ENCODE results near the gene RIC8B. TPM values are rescaled to one million over a fixed set of nuclear protein-coding genes. Genes with fewer than 3 reads are reported as not detected.

The RIC8B gene
- total RNA-seq, 1 donor from 2014 or later: 14.0 TPM

DNA sequence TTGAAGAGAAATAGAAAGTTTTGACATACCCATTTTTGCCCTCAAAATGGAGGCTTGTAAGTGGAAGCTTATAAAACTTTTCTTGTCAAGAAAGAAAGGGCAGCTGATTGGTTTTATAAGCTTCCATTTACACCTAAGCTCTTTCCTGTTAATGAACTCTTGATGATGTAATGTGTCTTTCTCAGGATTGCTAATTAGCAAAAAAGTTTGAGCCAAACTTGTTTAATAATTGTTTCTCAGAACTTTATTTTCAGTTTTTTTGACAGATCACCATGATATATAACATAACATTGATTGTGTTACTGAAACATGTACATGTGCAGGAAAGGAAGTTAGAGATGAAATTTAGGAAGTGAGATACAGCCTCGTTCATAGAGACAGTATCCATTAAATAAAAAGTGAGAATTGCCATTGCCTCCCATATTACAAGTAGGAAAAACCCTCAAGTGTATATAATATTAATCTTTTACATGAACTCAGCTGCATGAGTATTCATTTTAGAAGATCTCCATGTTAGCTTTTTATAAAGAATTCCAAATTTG, 26.8 kb downstream of the RIC8B start:
- intact Hi-C loops (cut with micrococcal nuclease): no loop called here

DNA sequence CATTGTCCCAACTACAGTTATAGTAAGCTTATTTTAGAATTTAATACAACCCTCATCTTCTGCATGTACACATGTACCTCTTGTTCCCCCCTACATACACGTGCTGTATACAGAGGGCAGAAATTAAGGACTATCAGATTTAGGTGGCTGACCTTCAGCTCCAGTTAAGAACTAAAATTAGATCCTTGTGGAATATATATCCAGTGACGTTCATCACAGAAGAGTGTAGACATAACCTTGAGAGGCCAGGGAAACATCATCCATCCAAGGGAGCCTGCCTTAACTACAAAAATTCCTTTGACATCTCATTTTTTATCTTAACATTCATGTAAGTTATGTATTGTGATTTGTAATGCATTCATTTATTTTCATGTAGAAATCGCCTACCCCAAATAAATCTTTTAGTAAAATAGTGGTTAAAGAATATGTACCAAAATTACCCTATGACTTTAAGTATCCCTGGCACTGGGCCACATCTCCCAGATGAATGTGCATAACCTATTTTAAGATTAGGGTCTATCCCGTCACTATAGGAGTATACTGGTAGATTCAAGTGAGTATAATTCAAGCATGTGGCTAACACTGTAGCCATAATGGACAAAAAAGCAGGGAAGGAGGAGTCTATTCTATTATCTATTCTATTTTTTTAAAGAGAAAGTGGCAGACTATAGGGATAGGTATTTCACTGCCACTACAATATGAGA, 27.5 kb downstream of the RIC8B start:
- intact Hi-C loops (cut with micrococcal nuclease): no loop called here

DNA sequence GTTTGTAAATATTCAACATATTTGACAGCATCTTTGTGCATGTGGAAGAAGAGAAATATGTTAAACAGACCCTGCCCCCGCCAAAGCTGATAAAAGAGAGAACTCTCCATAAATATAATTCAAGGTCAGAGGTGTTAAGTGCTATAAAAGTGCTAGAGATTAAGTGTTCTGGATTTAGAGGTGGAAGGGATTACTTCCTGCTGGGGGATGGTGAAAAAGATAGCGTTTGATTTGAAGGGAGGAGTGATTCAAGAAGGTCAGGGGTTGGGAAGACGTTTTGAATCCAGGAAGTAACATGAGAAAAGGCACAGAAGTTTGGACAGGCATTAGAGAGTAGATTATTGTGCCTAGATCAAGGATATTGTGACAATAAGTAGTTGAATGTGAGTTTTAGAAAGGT, 30.2 kb downstream of the RIC8B start:
- intact Hi-C loops (cut with micrococcal nuclease): no loop called here

DNA sequence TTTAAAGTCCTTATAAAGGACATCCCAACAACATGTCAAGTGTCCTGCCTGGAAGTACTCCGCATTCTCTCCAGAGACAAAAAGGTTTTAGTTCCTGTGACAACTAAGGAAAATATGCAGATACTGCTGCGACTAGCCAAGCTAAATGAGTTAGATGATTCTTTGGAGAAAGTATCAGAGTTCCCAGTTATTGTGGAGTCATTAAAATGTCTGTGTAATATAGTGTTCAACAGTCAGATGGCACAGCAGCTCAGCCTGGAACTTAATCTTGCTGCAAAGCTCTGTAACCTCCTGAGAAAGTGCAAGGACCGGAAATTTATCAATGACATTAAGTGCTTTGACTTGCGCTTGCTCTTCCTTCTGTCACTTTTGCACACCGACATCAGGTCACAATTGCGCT, 40.2 kb downstream of the RIC8B start:
- intact Hi-C loops (cut with micrococcal nuclease): no loop called here

DNA sequence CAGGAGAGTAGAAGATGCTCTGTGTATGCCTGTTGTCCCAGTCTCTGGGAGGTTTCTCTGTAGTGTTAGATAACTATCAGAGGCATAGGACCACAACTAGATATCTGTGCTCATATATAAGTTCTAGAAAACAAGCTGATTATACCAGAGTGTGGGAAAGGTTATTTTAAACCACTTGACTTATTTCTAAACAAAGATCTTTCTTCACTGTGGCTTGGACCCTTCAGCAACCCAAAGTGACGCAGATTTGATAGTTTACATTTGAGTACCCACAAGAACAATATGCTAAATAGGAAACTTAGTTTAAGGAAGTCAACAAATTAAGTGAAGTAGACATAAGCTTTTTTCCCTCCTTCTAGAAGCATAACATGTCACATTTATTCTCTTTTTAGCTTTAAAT, 41.3 kb downstream of the RIC8B start:
- intact Hi-C loops (cut with micrococcal nuclease): no loop called here

DNA sequence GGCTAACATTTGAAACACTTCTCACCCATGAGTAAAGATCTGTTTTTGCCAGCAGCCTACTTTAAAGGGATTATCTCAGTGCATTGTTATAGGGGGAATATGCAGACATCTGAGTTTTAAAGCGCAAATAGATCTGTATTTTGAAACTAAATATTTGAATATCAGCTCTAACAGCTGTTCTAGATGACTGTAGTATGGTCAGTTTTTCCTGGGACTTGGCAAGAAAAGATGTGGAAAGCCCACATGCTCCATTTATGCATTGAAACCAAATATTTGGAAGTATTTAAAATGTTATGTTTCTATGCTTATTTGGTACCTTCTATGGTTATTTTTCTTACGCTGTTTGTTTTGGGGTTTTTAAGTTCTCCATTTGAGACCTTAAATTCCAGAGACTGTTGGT, 41.7 kb downstream of the RIC8B start:
- intact Hi-C loops (cut with micrococcal nuclease): no loop called here

DNA sequence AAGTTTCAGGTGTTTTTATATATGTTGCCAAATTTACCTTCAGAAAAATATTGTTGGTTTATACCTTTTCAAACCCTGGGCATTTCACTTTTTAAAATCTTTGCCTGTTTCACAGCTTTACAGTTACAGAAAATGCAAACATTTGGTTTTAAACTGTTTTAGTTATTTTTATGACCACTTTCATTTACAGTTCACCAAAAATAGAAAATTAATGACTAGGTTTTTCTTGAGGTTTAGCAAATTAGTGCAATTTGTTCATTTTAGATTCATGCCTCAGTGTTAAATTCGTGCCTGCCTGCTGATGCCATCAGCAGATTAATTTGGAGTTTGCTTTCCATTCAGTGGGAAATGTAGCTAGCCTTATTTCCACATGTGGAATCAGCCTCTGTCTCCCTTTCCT, 45.5 kb downstream of the RIC8B start:
- intact Hi-C loops (cut with micrococcal nuclease): no loop called here

DNA sequence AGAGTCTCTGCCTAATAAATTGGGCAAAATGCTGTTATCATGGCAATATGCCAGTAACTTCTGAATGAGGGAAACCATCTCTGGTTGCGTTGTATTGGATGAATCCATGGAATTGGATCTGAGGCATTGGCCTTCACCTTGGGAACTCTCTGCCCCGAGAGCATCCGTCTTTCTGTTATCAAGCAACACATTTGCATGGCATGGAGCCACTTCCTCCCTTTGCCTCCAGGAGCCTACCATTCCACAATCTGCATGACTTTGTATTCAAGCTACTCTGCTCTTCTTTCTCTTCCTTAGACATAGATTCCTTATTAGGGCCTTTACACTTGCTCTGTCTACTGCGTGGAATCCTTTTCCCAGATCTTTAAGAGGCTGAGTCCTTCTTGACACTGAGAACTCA, 57.2 kb downstream of the RIC8B start:
- intact Hi-C loops (cut with micrococcal nuclease): no loop called here

DNA sequence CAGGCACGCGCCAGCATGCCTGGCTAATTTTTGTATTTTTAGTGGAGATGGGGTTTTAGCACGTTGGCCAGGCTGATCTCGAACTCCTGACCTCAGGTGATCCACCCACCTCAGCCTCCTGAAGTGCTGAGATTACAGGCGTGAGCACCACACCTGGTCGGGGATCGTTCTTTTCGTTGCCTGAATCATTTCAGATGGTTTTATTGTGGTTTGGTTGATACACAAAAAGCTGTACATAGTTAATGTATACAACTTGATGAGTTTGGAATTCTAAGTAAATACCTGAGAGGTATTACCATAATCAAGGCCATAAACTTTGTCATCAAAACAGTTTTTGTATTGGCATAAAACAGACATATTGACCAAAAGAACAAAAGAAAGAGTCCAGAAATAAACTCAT, 63.3 kb downstream of the RIC8B start:
- intact Hi-C loops (cut with micrococcal nuclease): no loop called here

DNA sequence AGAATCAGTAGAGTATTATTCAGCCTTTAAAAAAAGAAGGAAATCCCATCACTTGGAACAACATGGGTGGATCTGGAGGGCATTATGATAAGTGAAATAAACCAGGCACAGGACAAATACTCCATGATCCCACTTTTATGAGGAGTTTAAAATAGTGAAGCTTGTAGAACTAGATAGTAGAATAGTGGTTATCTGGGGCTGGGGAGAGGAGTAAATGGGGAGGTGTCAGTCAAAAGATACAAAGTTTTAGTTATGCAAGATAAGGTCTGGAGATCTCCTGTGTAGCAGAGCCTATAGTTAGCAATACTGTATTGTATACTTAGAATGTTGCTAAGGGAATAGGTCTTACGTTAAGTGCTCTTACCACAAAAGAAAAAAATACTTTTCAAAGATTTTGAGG, 64.9 kb downstream of the RIC8B start:
- intact Hi-C loops (cut with micrococcal nuclease): no loop called here

DNA sequence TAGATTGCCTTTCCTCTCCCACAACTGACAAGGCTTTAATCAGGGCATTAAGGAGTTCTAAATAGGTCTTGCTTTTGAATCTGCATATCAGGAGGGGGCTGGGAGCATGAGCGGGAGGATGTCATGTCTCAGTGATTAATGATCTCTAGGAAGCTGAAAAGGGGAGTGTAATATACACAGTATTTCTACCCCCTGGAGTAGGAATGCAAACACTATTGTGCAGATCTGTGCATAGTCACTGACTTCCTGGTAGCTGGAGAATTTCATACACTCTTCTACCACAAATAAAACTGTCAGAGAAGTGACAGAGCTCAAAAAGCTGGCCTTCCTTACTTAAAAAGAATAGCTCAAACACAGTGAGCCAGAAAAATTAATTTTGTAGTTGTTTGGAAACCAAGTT, 65.8 kb downstream of the RIC8B start:
- intact Hi-C loops (cut with micrococcal nuclease): loop anchor here (5.0 kb wide), 1 partner anchor 77 kb away; no protein-coding TSS in a partner anchor

DNA sequence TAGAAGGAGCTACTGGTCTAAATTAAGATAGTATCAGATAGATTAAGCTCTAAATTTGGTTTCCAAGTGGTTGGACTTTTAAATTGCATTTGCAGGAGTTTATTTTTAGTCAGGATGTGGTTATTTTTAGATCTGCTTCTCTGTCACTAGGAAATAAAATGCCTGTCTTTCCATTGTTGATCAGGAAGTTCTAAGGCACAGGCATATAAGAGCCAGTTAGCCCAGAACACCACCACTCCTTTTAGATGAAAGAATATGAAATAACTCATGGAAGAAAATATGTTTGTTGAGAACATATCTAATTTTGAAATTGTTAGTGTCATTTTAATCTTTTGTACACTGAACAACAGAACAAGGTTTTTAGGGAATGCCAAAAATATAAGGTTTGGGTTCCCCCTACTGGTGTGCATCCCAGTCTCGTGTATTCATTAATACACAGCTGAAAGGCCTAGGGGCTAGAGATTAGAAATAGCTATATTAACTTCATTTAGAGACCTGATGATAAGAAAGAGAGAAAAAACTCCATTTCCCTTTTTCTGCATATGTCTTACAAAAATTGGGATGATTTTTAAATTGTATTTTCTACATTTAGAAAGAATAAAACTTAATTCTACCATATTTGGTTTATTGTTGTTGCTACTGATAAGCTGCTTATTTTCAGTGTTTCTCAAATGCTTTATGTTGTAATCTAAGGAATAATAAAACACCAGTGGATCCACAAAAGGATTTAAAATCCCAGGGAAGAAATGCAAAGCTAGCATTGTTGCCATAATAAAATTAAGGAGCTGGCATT, 67.2 kb downstream of the RIC8B start:
- intact Hi-C loops (cut with micrococcal nuclease): loop anchor here (1.0 to 5.0 kb wide), 2 partner anchors 76 to 455 kb away; no protein-coding TSS in a partner anchor

DNA sequence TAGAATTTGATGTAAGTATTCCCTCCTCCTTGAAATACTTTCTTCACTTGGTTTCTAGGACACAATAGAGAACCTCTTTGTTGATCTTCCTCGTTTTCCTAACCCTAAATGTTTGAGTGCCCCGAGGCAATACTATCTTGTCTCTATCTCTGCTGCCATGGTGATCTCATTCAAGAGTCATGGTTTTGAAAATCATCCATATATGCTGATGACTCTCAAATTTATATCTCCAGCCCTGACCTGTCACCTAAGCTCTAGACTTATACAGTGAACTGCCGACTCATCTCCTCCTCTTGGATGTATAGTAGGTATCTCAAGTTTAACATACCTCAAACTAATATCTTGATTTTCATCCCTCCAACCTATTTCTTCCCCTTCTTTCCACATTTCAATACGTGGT, 71.4 kb downstream of the RIC8B start:
- intact Hi-C loops (cut with micrococcal nuclease): no loop called here

DNA sequence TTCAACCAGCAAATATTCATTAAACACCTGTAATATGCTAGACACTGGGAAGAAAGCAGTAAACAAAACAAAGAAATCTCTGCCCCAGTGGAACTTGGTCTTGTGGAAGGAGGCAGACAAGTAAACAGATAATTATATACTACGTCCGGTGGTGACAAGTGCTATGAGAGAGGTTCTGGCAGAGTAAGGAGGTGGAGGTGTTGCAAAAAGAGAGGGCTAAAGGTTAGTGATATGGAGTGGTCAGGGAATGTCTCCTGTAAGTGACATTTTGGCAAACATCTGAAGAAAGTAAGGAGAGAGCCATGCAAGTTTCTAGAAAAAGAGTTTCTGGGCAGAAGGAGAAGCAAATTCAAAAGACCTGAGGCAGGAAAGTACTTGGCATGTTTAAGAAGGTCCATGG, 73.4 kb downstream of the RIC8B start:
- intact Hi-C loops (cut with micrococcal nuclease): no loop called here

DNA sequence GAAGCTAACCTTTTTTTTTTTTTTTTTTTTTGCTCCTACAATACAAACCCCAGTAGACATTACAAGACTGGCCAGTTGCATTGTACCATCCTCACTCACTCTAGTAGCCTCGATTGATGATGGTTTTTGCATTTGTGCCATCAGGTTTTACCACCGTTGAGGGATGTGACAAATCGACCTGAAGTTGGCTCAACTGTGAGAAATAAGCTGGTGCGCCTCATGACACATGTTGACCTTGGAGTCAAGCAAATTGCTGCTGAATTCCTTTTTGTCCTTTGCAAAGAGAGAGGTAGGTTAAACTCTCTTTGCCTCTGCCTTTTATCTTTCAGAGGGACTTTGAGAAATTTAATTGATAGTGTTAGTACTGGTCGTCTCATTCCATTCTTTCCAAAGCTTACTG, 76.8 kb downstream of the RIC8B start:
- intact Hi-C loops (cut with micrococcal nuclease): no loop called here

DNA sequence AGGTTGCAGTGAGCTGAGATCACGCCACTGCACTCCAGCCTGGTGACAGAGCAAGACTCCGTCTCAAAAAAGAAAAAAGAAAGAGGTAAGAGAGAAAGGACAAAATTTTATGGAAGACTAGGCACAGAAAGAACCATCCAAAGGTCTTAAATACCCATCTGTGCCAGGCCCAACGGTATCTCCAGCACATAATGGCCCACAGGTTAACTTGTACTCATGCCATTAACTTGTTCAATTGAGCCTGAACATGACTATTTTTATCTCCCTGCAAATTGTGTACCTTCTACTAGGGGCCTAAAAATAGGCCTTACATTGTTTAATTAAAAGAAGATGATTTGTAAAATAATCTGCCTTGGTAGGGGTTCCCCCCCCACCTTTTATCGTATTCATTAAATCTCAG, 80.2 kb downstream of the RIC8B start:
- intact Hi-C loops (cut with micrococcal nuclease): no loop called here

DNA sequence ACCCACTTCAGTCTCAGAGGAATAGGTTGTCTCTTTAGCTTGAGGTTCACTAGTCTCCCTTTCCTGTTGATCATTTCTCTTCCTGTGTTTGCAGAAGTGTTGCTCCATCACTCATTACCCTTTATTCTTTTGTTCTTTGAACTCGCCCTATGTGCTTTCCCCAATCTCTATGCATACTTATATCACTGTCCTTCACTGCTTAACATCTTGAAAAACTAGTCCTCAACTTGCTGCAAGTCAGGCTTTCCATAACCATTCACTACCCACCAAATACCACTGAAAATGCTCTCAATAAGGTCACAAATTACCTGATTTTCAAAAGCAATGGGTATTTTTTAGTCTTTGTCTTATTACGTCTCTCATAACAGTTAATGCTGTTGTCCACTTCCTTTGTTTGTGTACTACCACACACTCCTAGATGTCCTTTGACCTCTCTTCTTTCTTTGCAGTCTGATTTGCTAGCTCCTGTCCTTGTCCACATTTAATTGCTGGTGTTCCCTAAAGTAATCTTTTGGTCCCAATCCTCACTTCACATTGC, 80.8 kb downstream of the RIC8B start:
- intact Hi-C loops (cut with micrococcal nuclease): no loop called here

DNA sequence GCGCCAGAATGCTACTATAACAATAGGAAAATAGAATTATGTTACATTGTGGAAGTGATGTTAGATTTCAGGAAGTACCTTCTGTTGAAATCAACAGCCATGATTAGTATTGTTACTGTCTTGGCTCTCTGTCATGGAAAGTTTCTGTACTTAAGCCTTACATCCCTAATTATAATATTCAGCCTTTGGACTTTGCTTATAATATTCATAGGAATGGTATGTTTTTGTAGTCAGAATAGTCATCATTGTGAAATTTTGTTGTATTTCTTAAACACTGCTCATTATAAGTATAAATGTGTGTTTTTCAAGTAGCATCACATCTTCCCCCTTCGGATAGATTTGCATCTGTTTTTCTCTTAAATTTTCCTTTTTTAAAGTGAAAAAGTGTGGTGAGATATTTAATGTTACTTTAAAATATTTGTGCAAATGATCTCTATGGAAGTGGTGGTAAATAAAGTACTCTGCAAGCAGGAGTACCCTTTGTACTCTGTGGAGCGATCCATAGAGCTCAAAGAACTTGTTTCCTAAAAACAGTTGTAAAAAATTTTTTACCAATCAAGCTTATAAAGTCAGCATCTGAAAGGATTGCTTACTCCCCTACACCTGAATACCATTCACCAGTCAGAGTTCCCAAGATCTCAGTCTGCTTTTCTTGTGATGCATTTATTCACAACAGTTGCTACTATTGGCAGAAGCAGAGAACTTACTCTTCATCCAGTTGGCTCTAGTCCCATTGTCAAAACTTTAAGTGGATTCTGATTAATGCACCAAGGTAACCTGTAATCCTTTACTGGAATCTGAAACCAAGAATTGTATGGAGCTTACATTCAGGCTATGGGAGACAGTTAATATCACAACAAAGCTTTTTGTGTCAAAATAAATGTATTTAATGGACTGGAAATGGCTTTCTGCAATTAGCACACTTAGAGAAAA, 87.8 kb downstream of the RIC8B start:
- intact Hi-C loops (cut with micrococcal nuclease): no loop called here

DNA sequence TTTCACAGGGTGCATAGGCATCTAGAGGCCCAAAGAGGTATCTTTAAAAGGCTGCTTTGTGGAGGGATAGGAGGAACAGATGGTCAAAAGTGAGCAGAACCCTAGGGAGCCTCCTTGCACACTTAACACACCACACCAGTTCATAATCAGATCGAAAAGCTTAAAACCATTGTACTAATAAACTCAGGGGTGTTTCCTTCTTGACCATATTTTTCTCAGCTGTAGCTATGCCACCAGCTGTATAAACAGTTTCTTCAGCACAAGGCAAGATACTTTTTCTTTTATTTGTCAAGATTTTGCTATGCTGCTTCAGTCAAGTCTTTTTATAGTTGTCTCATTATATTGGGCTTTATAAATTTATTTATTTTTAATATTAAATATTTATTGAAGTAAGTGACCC, 88.7 kb downstream of the RIC8B start:
- intact Hi-C loops (cut with micrococcal nuclease): no loop called here

DNA sequence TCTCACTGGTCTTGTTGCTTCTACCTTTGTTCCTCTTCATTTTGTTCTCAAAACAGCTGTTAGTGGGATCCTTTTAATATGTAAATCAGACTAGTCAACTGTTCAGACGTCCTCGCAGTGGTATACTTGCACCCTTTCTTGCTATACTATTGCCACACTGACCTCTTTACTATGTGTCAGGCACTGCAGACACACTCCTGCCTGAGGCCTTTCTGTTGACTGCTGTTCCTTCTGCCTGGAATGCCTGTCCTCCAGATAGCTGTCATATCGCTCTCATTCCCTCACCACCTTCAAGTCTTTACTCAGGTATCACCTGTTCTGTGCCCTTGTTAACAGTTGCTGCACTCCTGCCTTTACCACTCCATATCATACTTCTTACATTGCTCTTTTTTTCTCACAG, 91.2 kb downstream of the RIC8B start:
- intact Hi-C loops (cut with micrococcal nuclease): no loop called here

DNA sequence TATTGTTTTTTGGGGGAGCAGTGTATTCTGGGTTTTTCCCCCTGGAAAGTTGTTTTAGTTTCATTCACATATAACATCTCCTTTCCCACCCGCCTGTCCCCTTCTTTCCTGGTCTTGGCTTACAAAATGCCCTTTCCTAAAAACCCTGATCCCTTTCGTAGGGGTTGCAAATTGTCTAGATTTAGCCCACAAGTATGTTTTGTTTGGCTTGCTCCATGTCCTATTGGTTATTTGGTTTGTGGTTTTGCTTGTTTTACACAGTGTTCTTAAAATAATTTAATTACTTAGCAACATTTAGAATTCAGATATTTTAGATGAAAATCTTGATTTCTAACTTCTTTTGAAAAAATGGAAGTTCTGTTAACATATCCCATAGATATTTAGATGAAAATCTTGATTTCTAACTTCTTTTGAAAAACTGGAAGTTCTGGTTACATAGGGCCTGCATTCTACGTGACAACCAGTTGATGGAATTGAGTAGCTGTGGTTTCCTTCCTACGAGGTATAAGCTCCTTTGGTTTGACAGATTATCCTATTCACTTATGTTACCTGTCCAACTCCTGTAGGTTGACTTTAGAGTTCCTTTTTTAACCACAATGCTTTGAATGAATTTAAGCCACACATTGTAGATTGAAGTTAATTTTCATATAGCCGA, 92.1 kb downstream of the RIC8B start:
- intact Hi-C loops (cut with micrococcal nuclease): no loop called here

All from T-helper 2 cell treated with Interferon-gamma antibody and Interleukin-4, amounts not matched to agents 100 ng/mL and 5 ng/mL, for 36 hours (primary cell).